NCI-H1436 (cell line): ENCODE measurements around the gene MYOCOS.

ENCODE experiments used
- DNase-seq: peaks from one replicate; lab custom pipeline; 2025; lab: John Stamatoyannopoulos, UW

The MYOCOS gene

DNA sequence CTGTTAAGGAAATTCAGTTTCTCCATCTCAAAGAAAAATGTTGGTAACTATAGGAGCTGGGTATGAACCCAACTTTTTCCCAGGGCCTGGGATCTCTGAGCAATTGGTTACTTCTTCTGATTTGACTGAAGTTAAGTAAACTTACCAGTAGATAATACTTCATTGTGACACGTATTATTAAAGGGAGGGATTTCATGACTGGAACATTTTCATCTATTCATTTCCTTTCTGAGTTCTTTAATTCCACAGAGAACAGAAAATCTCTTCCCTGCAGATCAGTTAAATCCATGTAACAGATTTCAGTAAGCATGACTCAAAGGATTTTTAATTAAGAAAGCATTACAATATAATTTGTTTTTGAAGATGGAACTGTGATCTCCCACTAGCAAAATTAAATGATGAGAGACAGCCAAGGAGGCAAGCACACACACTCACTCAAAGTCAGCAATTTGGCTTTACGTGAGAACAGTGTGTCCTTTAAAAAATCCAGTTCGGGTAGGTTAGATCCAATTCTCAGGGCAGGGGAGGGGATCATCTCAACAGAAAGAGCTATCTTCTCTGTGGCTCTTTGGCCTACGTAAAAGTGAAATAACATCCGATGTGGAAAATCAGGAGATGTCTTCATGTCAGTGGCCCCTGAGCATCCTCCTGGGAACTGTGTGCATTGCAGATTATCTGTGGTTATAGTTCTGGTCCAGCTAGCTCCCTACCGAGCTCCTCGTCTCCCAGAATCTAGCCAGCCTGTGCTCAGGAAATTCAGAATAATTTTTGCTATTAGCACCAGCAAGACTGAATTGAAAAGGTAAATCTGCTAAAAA is 41.2 kb downstream of the MYOCOS start:
- no peak for DNase-seq

DNA sequence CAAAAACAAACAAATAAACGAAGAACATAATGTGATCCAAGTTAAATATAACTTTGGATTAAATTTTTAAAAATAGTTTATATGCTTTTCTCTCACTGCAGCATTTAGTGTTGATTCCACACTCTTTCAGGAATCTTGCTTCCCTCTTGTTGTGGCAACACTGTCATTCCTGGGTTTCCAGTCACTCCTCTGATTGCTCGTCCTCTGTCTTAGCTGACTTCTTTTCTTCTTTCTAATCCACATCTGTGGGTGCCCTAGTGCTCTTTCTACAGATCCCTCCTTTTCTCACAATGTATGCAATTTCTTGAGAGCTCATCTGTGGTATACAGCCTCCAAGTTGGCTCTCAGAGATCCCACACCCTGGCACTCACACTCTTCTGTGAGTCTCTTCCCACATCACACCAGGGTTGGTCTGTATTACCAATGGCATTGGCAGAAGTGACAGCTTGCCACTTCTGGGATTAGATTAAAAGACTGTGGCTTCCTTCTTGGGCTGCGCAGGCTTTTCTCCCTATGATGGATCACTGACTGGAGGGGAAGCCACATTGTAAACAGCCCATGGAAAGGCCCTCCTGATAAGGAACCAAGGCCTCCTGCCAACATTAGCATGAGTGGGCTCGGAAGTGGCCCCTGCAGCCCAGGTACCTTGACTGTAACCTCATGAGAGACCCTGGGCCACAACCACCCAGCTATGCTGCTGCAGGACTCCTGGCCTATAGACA is 42.0 kb downstream of the MYOCOS start:
- no peak for DNase-seq

DNA sequence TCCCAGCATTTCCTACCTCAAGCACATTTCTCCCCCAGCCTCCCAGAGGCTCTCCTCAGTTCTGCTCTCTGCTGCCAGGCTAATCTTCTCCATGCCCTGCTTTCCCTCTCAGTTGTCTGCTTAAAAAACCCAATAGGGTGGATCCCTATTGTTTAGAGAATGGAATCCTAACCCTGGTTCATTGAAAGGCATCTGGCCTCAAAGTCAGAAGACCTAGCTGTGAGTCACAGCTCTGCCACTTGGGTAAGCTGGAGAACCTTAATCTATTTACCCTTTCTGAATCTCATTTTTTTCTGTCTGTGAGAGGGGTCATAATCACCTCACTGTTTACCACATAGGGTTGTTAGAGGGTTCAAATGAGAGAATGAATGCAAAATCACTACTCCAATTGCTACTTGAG is 42.9 kb downstream of the MYOCOS start:
- DNase-seq = no peak

DNA sequence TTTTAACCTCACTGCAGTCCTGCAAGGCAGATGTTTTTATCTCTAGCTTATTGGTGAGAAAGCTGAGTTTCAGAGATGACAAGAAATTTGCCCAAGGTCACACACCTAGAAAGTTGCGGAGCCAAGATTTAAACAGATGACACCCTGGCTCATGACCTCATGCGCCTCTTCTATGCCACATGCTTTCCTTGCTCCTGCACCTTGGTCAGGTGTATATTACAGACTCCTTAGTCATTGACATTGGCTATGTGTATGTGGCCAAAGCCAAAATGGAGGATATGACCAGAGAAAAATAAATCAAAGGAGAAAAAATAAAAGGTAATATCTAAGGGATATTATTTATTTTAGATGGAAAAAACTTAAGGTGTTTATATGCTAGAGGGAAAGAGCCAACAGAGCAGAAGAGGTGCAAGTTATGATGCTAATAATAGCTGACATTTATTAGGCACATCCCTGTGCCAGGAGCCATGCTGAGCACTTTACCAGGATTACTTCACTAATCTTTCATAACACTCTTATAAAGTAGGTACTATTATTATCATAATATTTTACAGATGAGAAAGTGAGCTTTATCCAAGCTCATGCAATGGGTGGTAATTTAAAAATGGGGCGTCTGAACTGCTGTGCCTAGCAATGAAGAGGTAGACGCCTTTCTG is 44.2 kb downstream of the MYOCOS start:
- no peak for DNase-seq

DNA sequence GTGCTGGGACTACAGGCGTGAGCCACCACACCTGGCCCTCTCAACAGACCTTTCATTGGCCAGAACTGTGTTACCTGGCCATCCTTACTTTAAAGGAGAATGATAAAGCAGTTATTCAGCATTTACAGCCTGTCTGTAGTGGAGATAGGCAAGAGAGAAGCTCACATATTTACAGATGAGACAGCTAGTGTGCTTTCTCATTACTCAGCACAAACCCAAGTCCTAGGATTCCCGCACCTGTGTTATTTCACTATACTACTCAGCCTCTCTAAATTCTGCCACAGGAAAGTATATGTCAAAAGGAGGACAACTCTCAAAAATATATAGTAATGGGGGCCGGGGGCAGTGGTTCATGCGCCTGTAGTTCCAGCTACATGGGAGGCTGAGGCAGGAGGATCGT is 46.3 kb downstream of the MYOCOS start:
- DNase-seq = no peak

DNA sequence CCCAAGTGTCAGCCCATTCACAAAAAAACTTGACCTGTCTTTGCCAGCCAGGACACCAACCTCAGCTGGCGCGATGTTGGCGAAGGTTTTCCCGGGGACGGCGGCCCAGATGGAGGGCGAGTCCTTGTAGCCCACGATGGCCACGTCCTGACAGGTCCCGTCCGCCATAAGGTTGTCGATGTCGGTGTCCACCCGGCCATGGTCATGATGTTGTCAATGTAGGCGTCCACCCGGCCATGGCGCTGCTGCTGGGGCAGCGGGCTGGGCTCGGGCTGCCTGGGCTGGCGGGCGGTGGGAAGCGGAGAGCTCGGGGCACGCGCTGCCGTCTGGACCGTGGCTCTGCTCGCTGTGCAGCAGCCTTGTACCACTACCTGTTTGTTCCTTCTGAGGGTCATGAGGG is 48.7 kb downstream of the MYOCOS start:
- no peak for DNase-seq

DNA sequence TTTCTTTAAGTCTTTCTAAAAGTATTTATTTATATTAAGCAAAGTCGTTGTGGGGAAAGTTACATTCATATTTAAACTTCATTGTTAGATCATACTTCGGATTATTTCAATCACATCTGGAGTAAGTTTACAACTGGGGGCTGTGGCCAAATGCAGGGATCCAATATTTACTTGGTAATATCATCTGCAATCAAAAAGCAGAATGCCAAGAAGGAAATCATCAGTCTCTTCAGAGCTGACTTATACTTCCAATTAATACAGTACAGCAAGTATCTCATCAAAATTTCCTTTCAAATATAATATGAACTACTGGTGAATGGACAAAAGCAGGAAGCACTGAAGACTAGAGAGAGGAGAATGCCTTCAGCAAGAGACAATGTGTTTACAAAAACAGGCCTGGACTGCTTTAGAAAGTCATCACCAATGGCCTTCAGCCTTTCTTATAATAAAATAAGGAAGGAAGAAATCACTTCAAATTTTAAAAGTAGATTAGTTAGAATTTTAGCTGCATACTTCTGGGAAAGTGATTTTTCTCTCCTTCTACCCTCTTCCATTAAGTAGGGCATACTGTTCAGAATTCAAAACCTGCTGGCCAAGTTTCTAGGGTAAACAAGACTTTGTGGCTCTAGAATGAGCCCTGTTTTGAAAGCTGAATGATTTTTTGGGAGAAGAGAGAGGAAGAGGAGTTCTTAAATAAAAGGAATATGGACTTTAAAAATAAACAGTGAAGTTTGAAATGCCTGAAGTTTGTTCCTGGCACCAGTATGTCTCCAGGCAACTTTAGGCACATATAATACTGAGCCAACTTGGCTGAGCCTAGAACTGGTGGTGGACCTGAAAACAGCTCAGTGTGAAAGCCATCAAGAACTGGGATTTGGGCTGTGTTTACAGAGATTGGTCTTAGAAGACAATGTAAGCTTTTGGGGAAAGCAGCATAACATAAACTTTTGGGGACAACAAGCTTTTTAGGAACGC is 52.7 kb downstream of the MYOCOS start:
- DNase-seq = no peak
